NT2/D1 (cell line): ENCODE data around the gene DMD.

Experiments used
- DNase-seq: peaks from one replicate; pipeline ENCODE4 v3.0.0-alpha.2; 2011; ENCODE audit warnings: low read depth, low spot score
- H3K27me3 ChIP-seq: 2 replicates; pipeline ENCODE4 v1.6.0; 2011; ENCODE audit warnings: mild to moderate bottlenecking; ENCODE audit not compliant: insufficient read length, insufficient read depth
- H3K36me3 ChIP-seq: 2 replicates; pipeline ENCODE4 v1.6.1; 2011; ENCODE audit warnings: mild to moderate bottlenecking, low read length, mixed read lengths; ENCODE audit not compliant: insufficient read depth, insufficient read length
- H3K4me1 ChIP-seq: 2 replicates; pipeline ENCODE4 v1.5.1; 2011; ENCODE audit not compliant: insufficient read depth, insufficient read length
- H3K4me3 ChIP-seq: 2 replicates; pipeline ENCODE4 v1.5.1; 2011; ENCODE audit warnings: low read depth; ENCODE audit not compliant: insufficient read length
- H3K9ac ChIP-seq: 2 replicates; pipeline ENCODE4 v1.6.0; 2011; ENCODE audit warnings: low read depth; ENCODE audit not compliant: insufficient read length
- H3K9me3 ChIP-seq: 2 replicates; pipeline ENCODE4 v1.5.1; 2011; ENCODE audit warnings: mild to moderate bottlenecking, low read length; ENCODE audit not compliant: insufficient read depth
- SUZ12 ChIP-seq: IDR thresholded peaks from 2 replicates; pipeline ENCODE4 v1.6.1; 2011; ENCODE audit not compliant: insufficient read length, insufficient read depth; ENCODE audit errors: extremely low read depth
- YY1 ChIP-seq: IDR thresholded peaks from 2 replicates; pipeline ENCODE4 v1.6.1; 2011; ENCODE audit not compliant: insufficient read length, insufficient read depth
- ZNF274 ChIP-seq: IDR thresholded peaks from 2 replicates; pipeline ENCODE4 v1.6.1; 2011; ENCODE audit warnings: mild to moderate bottlenecking, low read depth, low read length

DMD gene

GRCh38 chrX:32397562-32398216 is 813.7 kb downstream of the DMD start:
- TF ChIP-seq ZNF274, result no peak
- TF ChIP-seq YY1, result no peak
- no peak for TF ChIP-seq SUZ12
- Histone ChIP-seq H3K9ac (no peak overlapping the region), H3K27me3 (no peaks in the 10 kb centered on the region), H3K4me1 (no peaks in the 10 kb centered on the region), H3K4me3 (no peak overlapping the region), H3K9me3 (no peaks in the 10 kb centered on the region), H3K36me3 (no peaks in the 10 kb centered on the region)
- no peak for DNase-seq

- H3K36me3 ChIP-seq, result no peaks in the 10 kb centered on the region
- no peaks in the 10 kb centered on the region for H3K27me3 ChIP-seq
- no peak overlapping the region for H3K4me3 ChIP-seq
- no peaks in the 10 kb centered on the region for H3K9me3 ChIP-seq
- H3K4me1 ChIP-seq, result no peaks in the 10 kb centered on the region
- no peak for DNase-seq
- TF ChIP-seq ZNF274 (no peak), YY1 (no peak), SUZ12 (no peak)
- H3K9ac ChIP-seq, result no peak overlapping the region
These were observed 815.5 kb downstream of the DMD start for GRCh38 chrX:32395878-32396277.

- Histone ChIP-seq H3K4me1 (no peaks in the 10 kb centered on the region), H3K4me3 (no peak overlapping the region), H3K9me3 (no peaks in the 10 kb centered on the region), H3K36me3 (no peaks in the 10 kb centered on the region), H3K27me3 (no peaks in the 10 kb centered on the region), H3K9ac (no peak overlapping the region)
- no peak for DNase-seq
- TF ChIP-seq SUZ12 (no peak), YY1 (no peak), ZNF274 (no peak)
These were observed 818.7 kb downstream of the DMD start for GRCh38 chrX:32392655-32393054.

GRCh38 chrX:32370456-32371205 is 840.7 kb downstream of the DMD start:
- Histone ChIP-seq H3K9ac (no peak overlapping the region), H3K27me3 (no peaks in the 10 kb centered on the region), H3K4me1 (no peaks in the 10 kb centered on the region), H3K36me3 (no peaks in the 10 kb centered on the region), H3K4me3 (no peak overlapping the region), H3K9me3 (no peaks in the 10 kb centered on the region)
- TF ChIP-seq SUZ12 (no peak), YY1 (no peak), ZNF274 (no peak)
- DNase-seq, result no peak

- TF ChIP-seq ZNF274, result no peak
- no peak for TF ChIP-seq YY1
- TF ChIP-seq SUZ12, result no peak
These were observed 917.2 kb downstream of the DMD start for GRCh38 chrX:32293962-32294700.

GRCh38 chrX:32289356-32289755 is 922.0 kb downstream of the DMD start:
- TF ChIP-seq SUZ12 (no peak), YY1 (no peak), ZNF274 (no peak)
- no peaks in the 10 kb centered on the region for H3K4me1 ChIP-seq
- H3K9ac ChIP-seq, result no peak overlapping the region
- DNase-seq, result no peak
- H3K9me3 ChIP-seq, result no peaks in the 10 kb centered on the region
- no peaks in the 10 kb centered on the region for H3K27me3 ChIP-seq
- no peak overlapping the region for H3K4me3 ChIP-seq
- no peaks in the 10 kb centered on the region for H3K36me3 ChIP-seq

More at GRCh38 chrX:32293962-32294700, 917.2 kb downstream of the DMD start:
- Histone ChIP-seq H3K9me3 (no peaks in the 10 kb centered on the region), H3K36me3 (no peaks in the 10 kb centered on the region), H3K4me1 (no peaks in the 10 kb centered on the region), H3K4me3 (no peak overlapping the region), H3K27me3 (no peaks in the 10 kb centered on the region), H3K9ac (no peak overlapping the region)
- DNase-seq, result no peak

- H3K36me3 ChIP-seq, result no peaks in the 10 kb centered on the region
- H3K9me3 ChIP-seq, result no peaks in the 10 kb centered on the region
- no peak overlapping the region for H3K9ac ChIP-seq
- TF ChIP-seq ZNF274 (no peak), SUZ12 (no peak), YY1 (no peak)
- no peaks in the 10 kb centered on the region for H3K27me3 ChIP-seq
- no peak for DNase-seq
- H3K4me3 ChIP-seq, result no peak overlapping the region
- H3K4me1 ChIP-seq, result no peaks in the 10 kb centered on the region
These were observed 929.5 kb downstream of the DMD start for GRCh38 chrX:32281853-32282252.
